GM12891 (cell line): ENCODE measurements around the gene RFNG.

ENCODE experiments used
- DNase-seq: peaks from one replicate; pipeline ENCODE4 v3.0.0; 2011; ENCODE audit warnings: low spot score; ENCODE audit not compliant: insufficient read length
- FAIRE-seq: peaks from 2 replicates; lab custom pipeline; 2011; peaks lifted over from hg19 to GRCh38; lab: Jason Lieb, UNC
- PAX5 ChIP-seq: IDR thresholded peaks from 2 replicates; pipeline ENCODE4 v1.6.1; 2011; ENCODE audit warnings: low read length, moderate library complexity, mild to moderate bottlenecking; ENCODE audit not compliant: insufficient read depth, severe bottlenecking
- POLR2A ChIP-seq: IDR thresholded peaks from 2 replicates; pipeline ENCODE4 v1.6.1; 2011; ENCODE audit warnings: low read depth, low read length, control low read depth
- POLR2AphosphoS5 ChIP-seq: IDR thresholded peaks from 2 replicates; pipeline ENCODE4 v1.6.1; 2011; ENCODE audit warnings: low read depth, low read length, control low read depth
- POU2F2 ChIP-seq: IDR thresholded peaks from 2 replicates; pipeline ENCODE4 v1.6.1; 2011; ENCODE audit warnings: low read depth, mild to moderate bottlenecking, control low read depth, low read length, moderate library complexity
- SPI1 ChIP-seq: IDR thresholded peaks from 2 replicates; pipeline ENCODE4 v1.6.1; 2011; ENCODE audit warnings: low read depth, low read length, control low read depth
- TAF1 ChIP-seq: IDR thresholded peaks from 2 replicates; pipeline ENCODE4 v1.6.1; 2011; ENCODE audit warnings: low read depth, low read length, control low read depth

RFNG gene

GRCh38 chr17:82095777-82096708 lies 44.4 kb upstream of the RFNG start:
- no peak for DNase-seq
- TF ChIP-seq POU2F2 (no peak), POLR2A (no peak), PAX5 (no peak)
- FAIRE-seq, result peak; percentile 66

- DNase-seq (no peak), FAIRE-seq (no peak)
- TF ChIP-seq PAX5 (no peak), POU2F2 (no peak), TAF1 (no peak), POLR2A (no peak), POLR2AphosphoS5 (no peak), SPI1 (no peak)
Observed at GRCh38 chr17:82094931-82095776, 43.5 kb upstream of the RFNG start.

- TF ChIP-seq PAX5 (no peak), SPI1 (no peak), POU2F2 (no peak), TAF1 (no peak), POLR2A (no peak), POLR2AphosphoS5 (no peak)
- FAIRE-seq (no peak), DNase-seq (no peak)
Observed at GRCh38 chr17:82092995-82093751, 41.6 kb upstream of the RFNG start.

GRCh38 chr17:82092628-82092994 lies 41.0 kb upstream of the RFNG start:
- FAIRE-seq (no peak), DNase-seq (no peak)
- TF ChIP-seq PAX5 (no peak), POLR2AphosphoS5 (no peak), POLR2A (no peak), TAF1 (no peak), SPI1 (no peak), POU2F2 (no peak)

GRCh38 chr17:82092094-82092586 lies 40.5 kb upstream of the RFNG start:
- no peak for DNase-seq
- no peak for TF ChIP-seq PAX5
- no peak for TF ChIP-seq TAF1
- TF ChIP-seq POU2F2, result no peak
- TF ChIP-seq SPI1, result no peak
- no peak for TF ChIP-seq POLR2AphosphoS5
- TF ChIP-seq POLR2A, result no peak
- FAIRE-seq, result no peak

- no peak for FAIRE-seq
- TF ChIP-seq PAX5 (no peak), POU2F2 (no peak), POLR2AphosphoS5 (no peak), POLR2A (no peak), SPI1 (no peak), TAF1 (no peak)
- DNase-seq, result no peak
Observed at GRCh38 chr17:82091264-82092066, 39.9 kb upstream of the RFNG start.

- DNase-seq (no peak), FAIRE-seq (no peak)
Observed at GRCh38 chr17:82090549-82091263, 39.1 kb upstream of the RFNG start.

GRCh38 chr17:82089723-82090548 lies 38.3 kb upstream of the RFNG start:
- FAIRE-seq (no peak), DNase-seq (no peak)
- TF ChIP-seq PAX5, result no peak

More at GRCh38 chr17:82090549-82091263, 39.1 kb upstream of the RFNG start:
- no peak for TF ChIP-seq POLR2A
- no peak for TF ChIP-seq SPI1
- no peak for TF ChIP-seq PAX5
- TF ChIP-seq TAF1, result no peak
- no peak for TF ChIP-seq POLR2AphosphoS5
- no peak for TF ChIP-seq POU2F2
